ENCODE results near the gene CORO1C.
A peak's percentile ranks its signal among the peaks of the same experiment; 100 is the strongest.
"Not testable (repeated sequence)": the region's sequence is repeated elsewhere in the genome, so short reads cannot be mapped to it uniquely, and the experiment has no call there.

CORO1C gene

DNA sequence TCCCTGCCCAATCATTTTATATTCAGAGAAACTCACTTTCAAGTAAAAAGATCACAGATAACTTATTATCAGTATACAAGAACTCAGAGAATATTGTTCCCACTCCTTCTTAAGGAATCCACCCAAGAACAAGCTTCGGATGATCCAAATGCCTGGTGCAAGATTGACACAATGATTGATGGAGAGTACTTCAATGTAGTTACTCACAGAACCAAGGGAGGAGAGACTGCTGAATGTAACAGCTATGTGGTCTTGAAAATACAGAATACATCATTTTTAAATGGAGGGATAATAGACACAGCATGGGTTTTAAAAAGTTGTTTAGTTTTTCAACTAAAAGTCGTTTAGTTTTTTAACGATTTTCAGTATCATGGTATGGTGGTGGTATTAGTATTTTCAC, 59.3 kb downstream of the CORO1C start:
- no peak for DNase-seq (ENCODE audit: low spot score)

DNA sequence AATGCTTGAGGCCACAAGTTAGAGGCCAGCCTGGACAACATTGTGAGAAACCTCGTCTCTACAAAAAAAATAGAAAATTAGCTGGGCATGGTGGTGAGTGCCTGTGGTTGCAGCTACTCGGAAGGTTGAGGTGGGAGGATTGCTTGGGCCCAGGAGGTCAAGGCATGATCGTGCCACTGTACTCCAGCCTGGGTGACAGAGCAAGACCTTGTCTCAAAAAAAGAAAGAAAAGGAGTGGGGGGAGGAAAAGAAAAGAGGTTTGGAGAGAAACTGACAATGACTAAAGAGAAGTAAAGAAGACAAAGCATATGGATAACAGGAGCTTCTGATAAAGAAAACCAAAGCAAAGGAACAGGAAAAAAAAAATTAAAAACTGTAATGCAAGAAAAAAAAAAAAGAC, 60.2 kb downstream of the CORO1C start:
- DNase-seq (ENCODE audit: low spot score) = no peak

DNA sequence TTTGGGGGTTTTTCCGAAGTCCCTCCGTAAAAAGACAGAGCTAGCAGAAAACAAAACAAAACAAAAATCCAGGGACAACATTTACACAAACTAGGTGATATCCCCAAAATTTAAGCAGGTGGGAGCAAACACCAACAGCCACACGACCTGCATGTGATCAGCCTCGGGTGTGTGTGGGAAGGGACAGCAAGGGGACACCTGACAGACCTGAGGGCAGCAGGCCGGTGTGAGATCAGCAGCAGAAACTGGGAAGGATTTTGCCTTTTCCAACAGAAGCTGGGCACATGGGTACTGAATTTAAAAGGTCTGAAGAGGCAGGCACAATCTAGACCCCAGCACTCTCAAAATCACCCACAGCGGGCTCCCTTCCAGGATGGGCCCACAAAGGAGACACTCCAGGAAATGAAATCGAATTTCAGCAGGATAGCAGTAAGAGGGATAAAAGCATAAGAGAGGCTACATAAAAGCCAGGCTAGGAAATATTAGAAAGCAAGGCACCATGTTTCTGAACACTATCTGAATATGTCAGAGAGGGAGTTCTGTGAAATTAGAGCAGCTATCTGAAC, 61.2 kb downstream of the CORO1C start:
- DNase-seq (ENCODE audit: low spot score) = no peak

DNA sequence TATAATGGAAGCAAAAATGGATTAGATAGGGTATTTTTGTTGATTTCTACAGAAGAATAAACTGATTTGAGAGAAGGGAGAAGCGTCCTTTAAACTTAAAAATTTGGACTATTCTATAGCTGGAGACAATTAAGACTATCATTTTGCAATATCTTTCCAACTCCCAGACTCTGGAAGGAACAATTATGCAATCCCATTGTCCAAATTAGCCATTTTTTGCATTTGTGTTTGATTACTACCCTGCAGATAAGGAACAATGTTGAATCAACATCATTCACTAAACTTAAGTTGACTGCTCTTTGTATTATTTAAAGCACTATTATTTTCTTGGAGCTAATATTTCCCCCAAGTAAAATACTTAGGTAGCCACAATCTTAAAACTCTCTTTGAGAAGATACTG, 62.8 kb downstream of the CORO1C start:
- DNase-seq (ENCODE audit: low spot score) = no peak

DNA sequence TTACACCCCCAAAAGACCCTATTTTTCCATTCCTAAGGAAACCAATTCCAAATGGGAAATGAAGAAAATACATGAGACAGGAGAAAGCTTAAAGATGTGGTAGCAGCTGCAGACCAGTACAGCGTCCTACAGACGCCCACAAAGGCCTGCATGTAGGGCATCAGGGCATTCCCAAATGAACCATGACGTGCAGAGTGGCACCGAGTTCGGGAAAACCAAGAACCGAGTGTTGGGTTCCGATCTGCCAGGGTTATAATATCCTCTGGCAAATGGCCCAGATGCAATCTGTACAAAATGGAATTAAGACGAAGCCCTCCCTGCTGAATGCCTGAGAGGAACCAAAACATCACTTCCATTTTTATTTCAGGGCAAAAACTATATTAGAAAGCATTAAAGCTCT, 63.3 kb downstream of the CORO1C start:
- DNase-seq (ENCODE audit: low spot score) = no peak

DNA sequence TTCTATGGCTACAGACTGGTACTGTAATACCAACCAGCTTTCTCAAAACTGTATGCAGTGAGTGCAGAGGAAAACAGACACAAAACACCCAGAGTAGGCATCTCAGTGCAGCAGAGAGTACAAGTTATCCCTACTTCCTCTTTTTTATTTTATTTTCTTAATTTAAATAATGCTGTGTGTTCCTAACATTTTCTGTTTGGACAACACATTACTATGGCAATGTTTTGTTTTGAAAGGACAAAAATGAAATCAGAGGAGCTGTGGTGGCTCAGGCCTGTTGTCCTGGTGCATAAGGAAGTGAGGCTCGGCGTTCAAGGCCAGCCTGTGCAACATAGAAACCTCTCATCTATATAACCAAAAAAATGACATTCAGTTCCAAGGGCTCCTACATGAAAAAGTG, 64.0 kb downstream of the CORO1C start:
- DNase-seq (ENCODE audit: low spot score) = no peak

DNA sequence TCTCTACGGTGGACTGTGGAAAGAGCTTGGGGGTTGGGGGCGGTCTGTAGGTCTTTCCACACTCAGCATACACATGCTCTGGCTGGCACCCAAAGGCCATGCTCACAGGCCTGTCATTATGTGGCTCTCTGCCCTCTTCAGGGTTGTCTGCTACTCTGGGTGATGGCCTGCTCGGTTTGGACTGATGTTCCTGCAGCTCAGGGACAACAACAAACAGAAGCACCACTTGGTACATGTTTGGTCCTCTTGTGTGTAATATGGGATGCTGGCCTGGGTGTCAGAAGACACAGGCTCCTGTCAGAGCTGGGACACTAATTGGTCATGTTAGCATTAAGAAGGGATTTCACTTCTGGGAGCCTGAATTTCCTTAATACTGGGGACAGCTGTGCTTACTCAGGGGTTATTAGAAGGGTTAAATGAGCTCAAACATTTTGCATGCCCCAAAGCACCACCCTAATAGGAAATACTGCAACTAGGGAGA, 64.9 kb downstream of the CORO1C start:
- peak; percentile 61 for DNase-seq (ENCODE audit: low spot score)

DNA sequence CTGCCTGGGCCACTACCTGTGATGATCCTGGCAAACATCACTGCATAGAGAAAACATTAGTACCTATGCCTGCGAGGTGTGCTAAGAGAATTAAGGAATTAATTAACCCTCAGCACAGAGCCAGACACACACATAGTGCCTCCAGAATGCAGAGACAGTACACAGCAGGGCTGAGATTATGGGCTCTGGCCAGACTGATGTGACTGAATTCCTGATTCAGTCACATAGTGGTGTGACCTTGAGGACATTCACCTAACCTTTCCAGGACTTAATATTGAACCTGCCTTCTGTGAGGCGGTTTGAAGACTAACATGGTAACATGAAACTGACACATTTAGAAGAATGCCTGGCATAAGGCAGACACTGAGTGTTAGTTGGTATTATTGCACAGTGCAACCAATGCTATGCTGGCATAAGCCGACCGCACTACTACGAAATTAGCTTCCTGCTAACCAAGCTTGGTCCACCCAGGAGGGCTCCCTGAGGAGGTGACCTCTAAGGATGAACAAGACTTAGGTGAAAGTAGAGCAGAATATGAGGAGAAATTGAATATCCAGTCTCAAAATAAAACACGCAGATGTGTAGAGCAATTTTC, 65.6 kb downstream of the CORO1C start:
- no peak for DNase-seq (ENCODE audit: low spot score)

DNA sequence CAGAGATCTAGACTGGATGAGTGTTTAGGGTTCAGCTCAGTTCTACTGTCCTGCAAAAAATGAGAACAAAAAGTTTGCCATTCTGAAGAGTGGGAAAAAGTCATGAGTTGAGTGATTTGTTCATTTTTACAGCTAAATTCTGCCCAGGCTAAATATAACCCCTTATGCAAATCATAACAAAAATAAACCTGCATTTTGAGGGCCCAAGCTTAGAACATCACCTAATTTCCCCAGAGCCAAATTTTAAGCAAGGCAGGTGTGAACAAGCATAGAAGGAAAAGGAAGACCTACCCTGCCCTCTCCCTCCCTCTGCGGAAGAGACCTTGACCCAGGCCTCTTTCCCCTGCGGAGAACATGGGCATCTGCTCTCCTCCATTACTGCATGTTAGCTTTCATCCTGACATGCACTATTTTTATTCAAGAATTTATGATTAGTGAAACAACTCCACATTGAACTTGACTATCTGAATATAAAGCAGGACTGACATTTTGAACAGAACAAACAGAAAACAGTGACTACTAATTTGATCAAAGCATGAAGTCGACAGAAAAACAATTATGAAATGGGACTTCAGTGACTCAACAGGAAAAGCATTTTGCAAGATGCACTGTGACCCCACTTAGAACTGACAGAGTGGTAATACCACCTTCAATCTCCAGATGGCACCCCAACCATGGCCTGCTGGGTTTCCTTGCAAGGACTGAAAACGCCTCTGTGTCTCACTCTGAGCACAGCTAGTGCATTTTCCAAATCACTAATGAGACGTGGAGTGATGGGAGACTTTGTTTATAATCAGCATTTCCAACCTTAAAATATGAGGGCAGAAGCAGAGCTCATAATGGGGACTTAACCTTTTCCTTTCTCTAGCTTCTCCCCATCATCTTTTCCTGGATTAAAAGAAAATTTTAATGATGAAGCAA, 66.7 kb downstream of the CORO1C start:
- peak; percentile 95 for DNase-seq (ENCODE audit: low spot score)

DNA sequence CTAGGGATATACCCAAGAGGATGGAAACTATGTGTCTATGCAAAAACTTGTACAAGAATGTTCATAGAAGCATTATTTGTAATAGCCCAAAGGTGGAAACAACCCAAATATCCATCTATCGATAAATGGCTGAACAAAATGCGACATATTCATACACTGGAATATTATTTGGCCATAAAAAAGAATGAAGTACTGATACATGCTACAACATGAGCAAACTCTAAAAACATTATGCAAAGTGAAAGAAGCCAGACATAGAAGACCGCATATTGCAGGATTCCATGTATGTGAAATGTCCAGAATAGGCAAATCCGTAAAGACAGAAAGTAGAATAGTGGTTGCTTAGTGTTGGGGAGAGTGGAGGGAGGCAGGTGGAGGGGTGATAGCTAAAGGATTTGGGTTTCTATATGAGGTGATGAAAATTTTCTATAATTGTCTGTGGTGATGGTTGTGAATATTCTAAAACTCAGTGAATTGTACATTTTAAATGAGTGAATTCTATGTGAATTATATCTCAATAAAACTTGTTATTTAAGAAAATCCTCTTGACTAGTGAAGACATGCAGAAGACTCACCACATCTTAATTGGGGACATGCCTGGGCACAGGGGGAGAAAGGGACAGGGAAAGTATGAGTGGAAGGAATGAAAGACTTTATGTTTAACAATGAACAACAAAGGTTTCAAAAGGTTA, 67.8 kb downstream of the CORO1C start:
- no peak for DNase-seq (ENCODE audit: low spot score)

DNA sequence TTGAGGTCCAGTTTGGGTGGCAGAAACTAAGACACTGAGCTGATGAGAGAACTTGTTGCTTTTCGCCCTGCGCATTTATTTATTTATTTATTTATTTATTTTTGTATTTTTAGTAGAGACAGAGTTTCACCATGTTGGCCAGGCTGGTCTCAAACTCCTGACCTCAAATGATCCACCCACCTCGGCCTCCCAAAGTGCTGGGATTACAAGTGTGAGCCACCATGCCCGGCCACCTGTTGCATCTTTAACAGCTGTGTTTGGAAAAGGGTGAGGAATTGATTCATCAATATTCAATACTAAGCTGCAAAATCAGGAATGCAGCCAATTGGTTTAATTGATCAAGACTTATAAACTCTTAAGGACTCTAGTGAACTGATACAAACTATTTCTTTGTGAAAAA, 73.2 kb downstream of the CORO1C start:
- not testable (repeated sequence) for DNase-seq (ENCODE audit: low spot score)

DNA sequence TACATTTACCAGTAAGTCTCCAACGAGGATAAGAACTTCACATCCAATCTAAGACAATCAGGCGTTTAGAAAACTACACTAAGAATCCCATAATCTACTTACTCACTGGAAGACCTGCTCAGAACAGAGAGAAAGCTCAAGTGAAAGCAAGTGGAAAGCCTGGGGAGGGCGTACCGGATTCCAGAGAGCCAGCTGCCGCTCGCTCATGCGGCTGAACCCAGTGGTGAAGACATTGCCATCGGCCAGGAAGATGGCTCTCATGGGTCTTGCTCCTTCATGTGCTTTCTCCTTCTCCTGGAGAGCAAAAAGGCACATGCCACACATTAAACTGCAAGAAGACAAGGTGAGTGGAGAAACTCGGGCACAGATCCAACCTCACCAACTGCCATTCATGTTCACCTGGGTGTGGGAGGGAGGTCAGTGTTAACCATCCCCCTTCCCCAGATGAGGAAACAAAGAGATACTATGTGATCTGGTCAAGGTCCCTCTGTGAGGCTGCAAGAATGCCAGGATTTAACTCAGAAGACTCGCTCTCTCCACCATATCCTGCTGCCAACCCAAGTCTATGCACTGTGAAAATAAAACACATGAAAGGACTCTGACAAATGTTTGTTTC, 74.1 kb downstream of the CORO1C start:
- DNase-seq (ENCODE audit: low spot score) = no peak

DNA sequence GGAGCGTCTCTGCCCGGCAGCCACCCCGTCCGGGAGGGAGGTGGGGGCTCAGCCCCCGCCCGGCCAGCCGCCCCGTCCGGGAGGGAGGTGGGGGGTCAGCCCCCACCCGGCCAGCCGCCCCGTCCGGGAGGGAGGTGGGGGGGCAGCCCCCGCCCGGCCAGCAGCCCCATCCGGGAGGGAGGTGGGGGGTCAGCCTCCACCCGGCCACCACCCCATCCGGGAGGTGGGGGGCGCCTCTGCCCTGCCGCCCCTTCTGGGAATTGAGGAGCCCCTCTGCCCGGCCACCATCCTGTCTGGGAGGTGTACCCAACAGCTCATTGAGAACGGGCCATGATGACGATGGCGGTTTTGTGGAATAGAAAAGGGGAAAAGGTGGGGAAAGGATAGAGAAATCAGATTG, 75.1 kb downstream of the CORO1C start:
- DNase-seq (ENCODE audit: low spot score) = not testable (repeated sequence)

DNA sequence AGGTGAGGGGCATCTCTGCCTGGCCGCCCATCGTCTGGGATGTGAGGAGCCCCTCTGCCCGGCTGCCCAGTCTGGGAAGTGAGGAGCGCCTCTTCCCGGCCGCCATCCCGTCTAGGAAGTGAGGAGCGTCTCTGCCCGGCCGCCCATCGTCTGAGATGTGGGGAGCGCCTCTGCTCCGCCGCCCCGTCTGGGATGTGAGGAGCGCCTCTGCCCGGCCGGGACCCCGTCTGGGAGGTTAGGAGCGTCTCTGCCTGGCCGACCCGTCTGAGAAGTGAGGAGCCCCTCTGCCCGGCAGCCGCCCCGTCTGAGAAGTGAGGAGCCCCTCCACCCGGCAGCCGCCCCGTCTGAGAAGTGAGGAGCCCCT, 75.5 kb downstream of the CORO1C start:
- DNase-seq (ENCODE audit: low spot score) = not testable (repeated sequence)

DNA sequence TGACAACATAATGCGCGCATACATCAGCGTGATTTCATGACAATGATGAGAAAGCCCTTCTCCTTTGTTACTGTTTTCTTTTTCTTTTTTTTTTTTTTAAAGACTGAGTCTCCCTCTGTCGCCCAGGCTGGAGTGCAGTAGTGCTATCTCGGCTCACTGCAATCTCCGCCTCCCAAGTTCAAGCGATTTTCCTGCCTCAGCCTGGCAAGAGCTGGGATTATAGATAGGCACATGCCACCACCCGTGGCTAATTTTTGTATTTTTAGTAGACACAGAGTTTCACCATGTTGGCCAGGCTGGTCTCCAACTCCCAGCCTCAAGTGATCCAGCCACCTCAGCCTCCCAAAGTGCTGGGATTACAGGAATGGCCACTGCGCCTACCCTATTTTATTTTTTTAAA, 76.7 kb downstream of the CORO1C start:
- DNase-seq (ENCODE audit: low spot score) = not testable (repeated sequence)

DNA sequence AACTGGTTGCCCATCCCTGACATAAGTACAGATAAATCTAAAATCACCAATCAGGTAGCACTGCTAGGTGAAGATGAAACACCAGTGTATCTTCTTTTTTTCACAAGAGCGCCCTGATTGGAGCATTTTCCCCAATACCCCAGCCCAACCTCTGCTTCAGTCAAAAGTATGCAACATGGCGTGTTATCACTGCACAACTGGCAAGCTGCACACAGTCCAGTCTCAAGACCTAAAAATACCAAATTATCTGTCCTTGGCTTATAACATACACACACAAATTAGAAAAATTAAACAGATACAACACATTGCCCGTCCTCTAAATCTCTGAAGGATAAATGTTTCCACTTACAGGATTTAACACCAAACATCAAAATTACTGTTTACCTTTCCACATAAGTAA, 77.4 kb downstream of the CORO1C start:
- DNase-seq (ENCODE audit: low spot score) = no peak

DNA sequence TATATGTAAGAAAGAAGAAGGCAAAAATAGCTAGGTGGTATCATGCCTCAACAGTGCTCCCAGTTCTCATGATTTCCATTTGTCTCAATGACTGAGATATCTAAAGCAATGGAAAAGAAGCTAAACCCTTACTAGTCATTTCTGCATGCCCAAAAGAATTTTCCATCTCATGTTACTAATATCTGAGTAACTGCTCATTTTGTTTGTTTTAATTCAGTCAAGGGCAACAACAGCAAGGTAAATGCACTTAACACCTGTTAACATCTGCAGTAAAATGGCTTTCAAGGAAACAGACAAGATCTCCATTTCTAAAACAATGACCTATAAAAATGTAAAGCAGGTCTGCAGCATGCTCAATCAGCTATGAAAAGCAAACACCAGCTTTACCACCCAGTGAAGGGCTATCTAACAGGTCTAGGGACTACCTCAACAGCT, 78.2 kb downstream of the CORO1C start:
- DNase-seq (ENCODE audit: low spot score) = no peak

DNA sequence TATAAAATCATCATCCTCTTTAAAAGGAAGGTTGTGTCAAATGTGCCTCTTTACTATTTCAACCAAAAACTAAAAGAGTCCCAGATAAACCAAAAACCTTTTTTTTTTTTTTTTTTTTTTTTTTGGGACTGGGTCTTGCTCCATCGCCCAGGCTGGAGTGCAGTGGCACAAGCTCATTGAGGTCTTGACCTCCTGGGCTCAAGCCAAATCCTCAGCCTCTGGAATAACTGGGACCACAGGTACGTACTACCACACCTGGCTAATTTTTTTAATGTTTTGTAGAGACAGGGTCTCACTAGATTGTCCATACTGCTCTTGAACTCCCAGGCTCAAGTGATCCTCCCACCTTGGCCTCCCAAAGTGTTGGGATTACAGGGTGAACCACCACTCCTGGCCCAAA, 81.2 kb downstream of the CORO1C start:
- no peak for DNase-seq (ENCODE audit: low spot score)

DNA sequence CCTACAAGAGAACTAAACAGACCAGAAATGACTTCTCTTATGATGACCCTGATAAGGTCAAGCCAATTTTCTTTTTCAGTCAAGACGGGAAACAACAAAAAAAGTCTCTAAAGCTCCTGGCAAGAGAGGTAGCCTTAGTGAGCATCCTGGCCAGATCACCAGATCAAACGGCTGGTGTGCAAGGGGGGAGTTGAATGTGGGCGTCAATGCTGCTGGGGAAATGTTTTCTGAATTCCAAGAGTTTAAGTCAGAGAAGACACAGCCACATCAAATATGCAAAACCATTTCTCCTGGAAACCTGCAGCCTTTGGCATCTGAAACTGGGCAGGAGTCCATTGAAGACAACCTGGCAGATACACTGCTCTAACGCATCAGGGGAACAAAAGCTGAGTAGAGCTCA, 81.6 kb downstream of the CORO1C start:
- no peak for DNase-seq (ENCODE audit: low spot score)

DNA sequence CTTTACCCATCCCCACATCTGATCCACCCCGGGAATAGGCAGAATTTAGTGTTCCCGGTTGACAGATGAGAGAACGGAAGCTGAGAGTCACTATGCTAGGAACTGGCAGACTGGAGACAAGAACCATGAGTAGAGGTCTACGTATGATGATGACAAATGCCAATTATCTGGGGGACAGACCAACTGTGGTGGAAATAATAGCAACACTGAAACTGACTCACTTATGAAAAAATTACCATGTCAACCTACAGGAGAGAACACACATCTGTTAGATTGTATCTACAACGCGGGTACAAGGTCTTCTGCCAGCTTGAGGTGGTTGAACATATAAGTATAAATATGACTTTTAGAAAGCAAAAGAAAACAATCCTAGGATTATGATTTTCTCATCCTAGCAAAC, 82.2 kb downstream of the CORO1C start:
- peak; percentile 70 for DNase-seq (ENCODE audit: low spot score)

DNA sequence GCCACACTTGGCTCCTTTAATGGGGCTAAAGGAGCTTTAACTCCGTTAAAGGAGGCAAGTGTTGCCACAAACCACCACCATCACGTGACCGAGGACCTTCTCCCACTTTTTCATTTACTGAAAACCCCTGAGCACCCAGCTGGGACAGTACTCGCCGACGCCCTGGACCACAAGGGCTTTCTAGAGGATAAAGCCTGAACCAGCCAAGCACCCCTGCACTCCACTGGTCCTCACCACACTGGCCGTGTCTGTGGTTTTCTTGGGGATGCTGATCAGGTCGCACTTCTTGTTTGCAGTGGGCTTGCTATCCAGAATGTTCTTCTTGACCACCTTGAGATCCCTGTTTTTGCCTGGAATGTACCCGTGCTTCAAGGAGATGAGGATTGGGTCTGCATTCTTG, 82.9 kb downstream of the CORO1C start:
- DNase-seq (ENCODE audit: low spot score) = no peak

All from Ammon's horn (tissue), 1 donor.